ENCODE data around the gene RPS8. TPM values are rescaled to one million over a fixed set of nuclear protein-coding genes. Genes with fewer than 3 reads are reported as not detected.

The RPS8 gene
- total and polyA plus RNA-seq, 5 donors from 2014 or later: 805 to 1,739 (median 1,169) TPM

GRCh38 chr1:44784094-44785028 lies 9.0 kb downstream of the RPS8 start:
- H3K27me3 ChIP-seq (ENCODE audit: control insufficient read depth, insufficient read depth, low read length): no peaks in the 10 kb centered on the region
- no peaks in the 10 kb centered on the region for H3K9me3 ChIP-seq (ENCODE audit: control insufficient read depth in 2 of 2, low read length in 2 of 2)
- H3K4me1 ChIP-seq (ENCODE audit: control insufficient read depth, insufficient read depth, low read length, poor library complexity, severe bottlenecking): peaks cover 34% of the 10 kb centered on the region
- ATAC-seq (ENCODE audit: low read depth in 2 of 2) (peak; percentile 7 to 32), DNase-seq (peak in 2 of 3 donors; percentile 35 to 59)
- no peaks in the 10 kb centered on the region for H3K9me3 Mint-ChIP-seq
- H3K36me3 ChIP-seq (ENCODE audit: control insufficient read depth, insufficient read depth, low read length): peaks cover 17% of the 10 kb centered on the region
- peak overlapping the region; percentile 84 to 88 (median 85) for H3K4me3 Mint-ChIP-seq
- H3K36me3 Mint-ChIP-seq: peaks cover 19% of the 10 kb centered on the region
- H3K27ac Mint-ChIP-seq: peak overlapping the region; percentile 56 to 88 (median 84)
- peaks cover 4 to 36% (median 25%) of the 10 kb centered on the region in 4 donors for H3K4me1 Mint-ChIP-seq
- H3K4me3 ChIP-seq (ENCODE audit: low read depth, low read length): peak overlapping the region; percentile 57
- H3K27me3 Mint-ChIP-seq: no peaks in the 10 kb centered on the region
- peak overlapping the region; percentile 36 for H3K27ac ChIP-seq (ENCODE audit: insufficient read depth, low read length, poor library complexity, severe bottlenecking)

GRCh38 chr1:44785029-44785380 lies 9.7 kb downstream of the RPS8 start:
- Mint-ChIP-seq H3K9me3 (no peaks in the 10 kb centered on the region), H3K4me1 (peaks cover 4 to 36% (median 23%) of the 10 kb centered on the region in 4 donors), H3K36me3 (peaks cover 17% of the 10 kb centered on the region), H3K27me3 (no peaks in the 10 kb centered on the region), H3K27ac (peak overlapping the region in 2 of 3 donors; percentile 84), H3K4me3 (peak overlapping the region; percentile 84 to 88 (median 85))
- H3K4me3 ChIP-seq (ENCODE audit: low read depth, low read length): no peak overlapping the region
- no peaks in the 10 kb centered on the region for H3K27me3 ChIP-seq (ENCODE audit: control insufficient read depth, insufficient read depth, low read length)
- H3K27ac ChIP-seq (ENCODE audit: insufficient read depth, low read length, poor library complexity, severe bottlenecking): no peak overlapping the region
- no peak for DNase-seq
- peaks cover 13% of the 10 kb centered on the region for H3K36me3 ChIP-seq (ENCODE audit: control insufficient read depth, insufficient read depth, low read length)
- peaks cover 34% of the 10 kb centered on the region for H3K4me1 ChIP-seq (ENCODE audit: control insufficient read depth, insufficient read depth, low read length, poor library complexity, severe bottlenecking)
- H3K9me3 ChIP-seq (ENCODE audit: control insufficient read depth in 2 of 2, low read length in 2 of 2): no peaks in the 10 kb centered on the region
- ATAC-seq (ENCODE audit: low read depth in 2 of 2): no peak

- peak overlapping the region; percentile 59 for H3K4me3 ChIP-seq (ENCODE audit: low read depth, low read length)
- Mint-ChIP-seq H3K9me3 (no peaks in the 10 kb centered on the region), H3K36me3 (peaks cover 11% of the 10 kb centered on the region), H3K27ac (peak overlapping the region; percentile 23 to 84 (median 74)), H3K27me3 (no peaks in the 10 kb centered on the region), H3K4me3 (peak overlapping the region; percentile 84 to 88 (median 85)), H3K4me1 (peaks cover 4 to 36% (median 23%) of the 10 kb centered on the region in 4 donors)
- H3K27me3 ChIP-seq (ENCODE audit: control insufficient read depth, insufficient read depth, low read length): no peaks in the 10 kb centered on the region
- no peak for DNase-seq
- peaks cover 34% of the 10 kb centered on the region for H3K4me1 ChIP-seq (ENCODE audit: control insufficient read depth, insufficient read depth, low read length, poor library complexity, severe bottlenecking)
- peak in 1 of 2 donors; percentile 1 for ATAC-seq (ENCODE audit: low read depth in 2 of 2)
- peaks cover 11% of the 10 kb centered on the region for H3K36me3 ChIP-seq (ENCODE audit: control insufficient read depth, insufficient read depth, low read length)
- no peaks in the 10 kb centered on the region for H3K9me3 ChIP-seq (ENCODE audit: control insufficient read depth in 2 of 2, low read length in 2 of 2)
- peak overlapping the region; percentile 55 for H3K27ac ChIP-seq (ENCODE audit: insufficient read depth, low read length, poor library complexity, severe bottlenecking)
Measured at GRCh38 chr1:44785501-44786137, 10.3 kb downstream of the RPS8 start.

GRCh38 chr1:44786138-44786840 lies 10.9 kb downstream of the RPS8 start:
- H3K36me3 ChIP-seq (ENCODE audit: control insufficient read depth, insufficient read depth, low read length): peaks cover 5% of the 10 kb centered on the region
- DNase-seq: peak; percentile 66 to 81 (median 79)
- Mint-ChIP-seq H3K36me3 (peaks cover 5% of the 10 kb centered on the region), H3K4me1 (peaks cover 4 to 31% (median 22%) of the 10 kb centered on the region in 4 donors), H3K4me3 (peak overlapping the region; percentile 43 to 85 (median 84)), H3K27ac (peak overlapping the region; percentile 58 to 94 (median 83)), H3K27me3 (no peaks in the 10 kb centered on the region), H3K9me3 (no peaks in the 10 kb centered on the region)
- H3K4me3 ChIP-seq (ENCODE audit: low read depth, low read length): peak overlapping the region; percentile 59
- H3K4me1 ChIP-seq (ENCODE audit: control insufficient read depth, insufficient read depth, low read length, poor library complexity, severe bottlenecking): peaks cover 34% of the 10 kb centered on the region
- H3K27ac ChIP-seq (ENCODE audit: insufficient read depth, low read length, poor library complexity, severe bottlenecking): peak overlapping the region; percentile 55
- H3K27me3 ChIP-seq (ENCODE audit: control insufficient read depth, insufficient read depth, low read length): no peaks in the 10 kb centered on the region
- H3K9me3 ChIP-seq (ENCODE audit: control insufficient read depth in 2 of 2, low read length in 2 of 2): no peaks in the 10 kb centered on the region
- peak; percentile 73 to 75 for ATAC-seq (ENCODE audit: low read depth in 2 of 2)

GRCh38 chr1:44786841-44787426 lies 11.6 kb downstream of the RPS8 start:
- ATAC-seq (ENCODE audit: low read depth in 2 of 2): no peak
- H3K4me3 Mint-ChIP-seq: peak overlapping the region; percentile 25 to 85 (median 70)

GRCh38 chr1:44787506-44787905 lies 12.2 kb downstream of the RPS8 start:
- H3K27me3 ChIP-seq (ENCODE audit: control insufficient read depth, insufficient read depth, low read length): no peaks in the 10 kb centered on the region
- no peak overlapping the region for H3K27ac ChIP-seq (ENCODE audit: insufficient read depth, low read length, poor library complexity, severe bottlenecking)
- H3K4me3 ChIP-seq (ENCODE audit: low read depth, low read length): no peak overlapping the region
- Mint-ChIP-seq H3K4me3 (peak overlapping the region in 2 of 4 donors; percentile 25 to 54), H3K27ac (no peak overlapping the region), H3K4me1 (peaks cover 4 to 31% (median 22%) of the 10 kb centered on the region in 4 donors), H3K27me3 (no peaks in the 10 kb centered on the region), H3K9me3 (no peaks in the 10 kb centered on the region), H3K36me3 (no peaks in the 10 kb centered on the region)
- no peak for ATAC-seq (ENCODE audit: low read depth in 2 of 2)
- peaks cover 34% of the 10 kb centered on the region for H3K4me1 ChIP-seq (ENCODE audit: control insufficient read depth, insufficient read depth, low read length, poor library complexity, severe bottlenecking)
- no peaks in the 10 kb centered on the region for H3K9me3 ChIP-seq (ENCODE audit: control insufficient read depth in 2 of 2, low read length in 2 of 2)
- no peaks in the 10 kb centered on the region for H3K36me3 ChIP-seq (ENCODE audit: control insufficient read depth, insufficient read depth, low read length)
- no peak for DNase-seq

More at GRCh38 chr1:44786841-44787426, 11.6 kb downstream of the RPS8 start:
- DNase-seq: no peak
- H3K27me3 ChIP-seq (ENCODE audit: control insufficient read depth, insufficient read depth, low read length): no peaks in the 10 kb centered on the region
- H3K27me3 Mint-ChIP-seq: no peaks in the 10 kb centered on the region
- no peak overlapping the region for H3K4me3 ChIP-seq (ENCODE audit: low read depth, low read length)
- peaks cover 4 to 31% (median 22%) of the 10 kb centered on the region in 4 donors for H3K4me1 Mint-ChIP-seq
- no peaks in the 10 kb centered on the region for H3K36me3 ChIP-seq (ENCODE audit: control insufficient read depth, insufficient read depth, low read length)
- H3K9me3 ChIP-seq (ENCODE audit: control insufficient read depth in 2 of 2, low read length in 2 of 2): no peaks in the 10 kb centered on the region
- peak overlapping the region; percentile 58 to 94 (median 83) for H3K27ac Mint-ChIP-seq
- no peaks in the 10 kb centered on the region for H3K9me3 Mint-ChIP-seq
- peak overlapping the region; percentile 55 for H3K27ac ChIP-seq (ENCODE audit: insufficient read depth, low read length, poor library complexity, severe bottlenecking)
- H3K4me1 ChIP-seq (ENCODE audit: control insufficient read depth, insufficient read depth, low read length, poor library complexity, severe bottlenecking): peaks cover 34% of the 10 kb centered on the region
- no peaks in the 10 kb centered on the region for H3K36me3 Mint-ChIP-seq

All from CD4-positive, CD25-positive, alpha-beta regulatory T cell (primary cell).